Hepatocyte (in vitro differentiated cells): ENCODE measurements around the gene UBA6. TPM values are rescaled to one million over a fixed set of nuclear protein-coding genes. Genes with fewer than 3 reads are reported as not detected.
"Not testable (repeated sequence)": the region's sequence is repeated elsewhere in the genome, so short reads cannot be mapped to it uniquely, and the experiment has no call there.

ENCODE experiments used
- DNase-seq: peaks from one replicate; pipeline ENCODE4 v3.0.0-alpha.2; 2016; ENCODE audit warnings: low spot score
- H2AFZ ChIP-seq: fragments of 200-600 bp; sonication (generic); 2 replicates; pipeline ENCODE4 v1.6.0; 2016; ENCODE audit warnings: antibody characterized with exemption, mild to moderate bottlenecking
- H3K27ac ChIP-seq: fragments of 200-600 bp; sonication (generic); 2 replicates; pipeline ENCODE4 v1.5.1; 2016; ENCODE audit warnings: mild to moderate bottlenecking
- H3K27me3 ChIP-seq: fragments of 200-600 bp; sonication (generic); 2 replicates; pipeline ENCODE4 v1.6.1; 2016
- H3K36me3 ChIP-seq: fragments of 200-600 bp; sonication (generic); replicated peaks from 2 replicates; pipeline ENCODE4 v1.5.1; 2016; ENCODE audit warnings: low read depth; ENCODE audit not compliant: insufficient read depth
- H3K4me1 ChIP-seq: fragments of 200-600 bp; sonication (generic); 2 replicates; pipeline ENCODE4 v1.5.1; 2016; ENCODE audit warnings: mild to moderate bottlenecking, moderate library complexity; ENCODE audit not compliant: insufficient read depth
- H3K4me2 ChIP-seq: fragments of 200-600 bp; sonication (generic); 2 replicates; pipeline ENCODE4 v1.6.0; 2016
- H3K4me3 ChIP-seq: fragments of 200-600 bp; sonication (generic); 2 replicates; pipeline ENCODE4 v1.5.1; 2016; ENCODE audit warnings: mild to moderate bottlenecking
- H3K79me2 ChIP-seq: fragments of 200-600 bp; sonication (generic); 2 replicates; pipeline ENCODE4 v1.6.0; 2017; ENCODE audit warnings: mild to moderate bottlenecking
- H3K9me2 ChIP-seq: fragments of 200-600 bp; sonication (generic); replicated peaks from 2 replicates; pipeline ENCODE4 v1.6.0; 2017; ENCODE audit warnings: mild to moderate bottlenecking; ENCODE audit not compliant: insufficient read depth
- H3K9me3 ChIP-seq: fragments of 200-600 bp; sonication (generic); 2 replicates; pipeline ENCODE4 v1.5.1; 2016; ENCODE audit warnings: low read depth, mild to moderate bottlenecking
- H4K20me1 ChIP-seq: fragments of 200-600 bp; sonication (generic); 2 replicates; pipeline ENCODE4 v1.6.0; 2016; ENCODE audit warnings: mild to moderate bottlenecking; ENCODE audit not compliant: insufficient read depth, poor library complexity, severe bottlenecking
- CTCF ChIP-seq: fragments of 200-600 bp; sonication (generic); IDR thresholded peaks from 2 replicates; pipeline ENCODE4 v1.5.1; 2016; ENCODE audit warnings: antibody characterized with exemption, mild to moderate bottlenecking; ENCODE audit not compliant: poor library complexity
- EZH2 ChIP-seq: fragments of 200-600 bp; sonication (generic); IDR thresholded peaks from 2 replicates; pipeline ENCODE4 v1.6.1; 2016; ENCODE audit warnings: antibody characterized with exemption, mild to moderate bottlenecking, borderline replicate concordance
- EZH2phosphoT487 ChIP-seq: fragments of 200-600 bp; sonication (generic); IDR thresholded peaks from one replicate; pipeline ENCODE4 v1.6.1; 2018; ENCODE audit warnings: antibody characterized with exemption, mild to moderate bottlenecking, low read depth, moderate library complexity; ENCODE audit not compliant: unreplicated experiment, severe bottlenecking
- WGBS: methylation state at CpG from one replicate; pipeline ENCODE4 v1.1.6; 2016; ENCODE audit warnings: low lambda C conversion rate; ENCODE audit errors: missing lambda C conversion rate; 5-methylcytosine and 5-hydroxymethylcytosine counted together
- polyA plus RNA-seq: library from polyadenylated mRNA; unstranded; fragments of >200 nt; fragmentation: Nextera tagmentation; extraction: Ambion mirVana; gene quantifications from 2 replicates; pipeline ENCODE4 v1.2.1, GENCODE V29; 2016
- total RNA-seq: library from RNA; depleted of rRNA; stranded (reverse); fragments of >200 nt; gene quantifications from 2 replicates; pipeline ENCODE4 v1.2.3, GENCODE V29; 2014

Gene UBA6
- total and polyA plus RNA-seq, 2 experiments from 2014 or later = 15.8 to 123 TPM

- H3K4me1 ChIP-seq = no peaks in the 10 kb centered on the region
- H3K27me3 ChIP-seq = no peaks in the 10 kb centered on the region
- H3K36me3 ChIP-seq = no peaks in the 10 kb centered on the region
- WGBS = 67% methylated on average over 3 of the region's 3 CpGs
- no peak overlapping the region for H3K4me3 ChIP-seq
- no peaks in the 10 kb centered on the region for H3K9me2 ChIP-seq
- DNase-seq = no peak
- no peak overlapping the region for H2AFZ ChIP-seq
- TF ChIP-seq EZH2 (no peak), CTCF (no peak), EZH2phosphoT487 (no peak)
- no peaks in the 10 kb centered on the region for H4K20me1 ChIP-seq
- H3K27ac ChIP-seq = no peak overlapping the region
- H3K9me3 ChIP-seq = no peaks in the 10 kb centered on the region
- H3K4me2 ChIP-seq = no peak overlapping the region
- peaks cover 31% of the 10 kb centered on the region for H3K79me2 ChIP-seq
These were observed 11.2 kb upstream of the UBA6 start for GRCh38 chr4:67712000-67712625.

GRCh38 chr4:67706682-67707081 is 5.7 kb upstream of the UBA6 start:
- WGBS = 98% methylated on average over 3 of the region's 3 CpGs
- H3K27ac ChIP-seq, H3K27me3 ChIP-seq, H3K4me1 ChIP-seq, H3K9me2 ChIP-seq, H2AFZ ChIP-seq, H3K36me3 ChIP-seq, H4K20me1 ChIP-seq, H3K4me2 ChIP-seq, H3K9me3 ChIP-seq, DNase-seq, H3K4me3 ChIP-seq: not testable (repeated sequence)
- H3K79me2 ChIP-seq = peaks cover 74% of the 10 kb centered on the region

- Histone ChIP-seq H3K4me3 (no peak overlapping the region), H3K4me1 (peaks cover 3% of the 10 kb centered on the region), H3K9me2 (no peaks in the 10 kb centered on the region), H3K36me3 (no peaks in the 10 kb centered on the region), H3K79me2 (peaks cover 72% of the 10 kb centered on the region), H3K4me2 (no peak overlapping the region), H3K27ac (no peak overlapping the region), H2AFZ (no peak overlapping the region), H3K27me3 (no peaks in the 10 kb centered on the region), H4K20me1 (no peaks in the 10 kb centered on the region), H3K9me3 (no peaks in the 10 kb centered on the region)
- TF ChIP-seq CTCF = no peak
- no peak for TF ChIP-seq EZH2
- TF ChIP-seq EZH2phosphoT487 = no peak
- 98% methylated on average over 2 of the region's 2 CpGs for WGBS
- no peak for DNase-seq
These were observed 3.9 kb upstream of the UBA6 start for GRCh38 chr4:67704843-67705242.

GRCh38 chr4:67702166-67702565 is 1.2 kb upstream of the UBA6 start:
- Histone ChIP-seq H3K9me3 (no peaks in the 10 kb centered on the region), H3K36me3 (no peaks in the 10 kb centered on the region), H3K4me3 (peak overlapping the region; percentile 37), H2AFZ (peak overlapping the region; percentile 69), H3K9me2 (no peaks in the 10 kb centered on the region), H3K27ac (peak overlapping the region; percentile 84), H3K27me3 (no peaks in the 10 kb centered on the region), H3K4me2 (peak overlapping the region; percentile 72), H4K20me1 (peaks cover 5% of the 10 kb centered on the region), H3K79me2 (peaks cover 76% of the 10 kb centered on the region), H3K4me1 (peaks cover 10% of the 10 kb centered on the region)
- 94% methylated on average over 2 of the region's 2 CpGs for WGBS
- TF ChIP-seq EZH2phosphoT487 (no peak), CTCF (no peak), EZH2 (no peak)
- no peak for DNase-seq
